Natural killer cell treated with Interleukin-12 subunit alpha and Interleukin-12 subunit beta and Interleukin-15 and Interleukin-18, amount 100 ng/mL, for 72 hours (primary cell): Measurements from ENCODE around the gene MFSD6. TPM values are rescaled to one million over a fixed set of nuclear protein-coding genes. Genes with fewer than 3 reads are reported as not detected.

ENCODE experiments used
- ATAC-seq, 2 donors: fragments of 150-1000 bp; cut with Tn5 transposase in 1 of 2; sonication (Bioruptor Pico), chemical (Tn5 transposase) in 1 of 2; 2 replicates each; pipeline ENCODE4 v1.10.0; 2021
- DNase-seq: peaks from one replicate; pipeline ENCODE4 v3.0.0; 2022; ENCODE audit warnings: low spot score
- H3K27ac Mint-ChIP-seq, 2 donors: 1 replicate in 1 of 2; 2 replicates in 1 of 2; pipeline ENCODE4 v1.8.0; 2022; ENCODE audit warnings: mixed read lengths in 2 of 2, mild to moderate bottlenecking in 1 of 2, moderate library complexity in 1 of 2
- H3K27me3 Mint-ChIP-seq, 2 donors: 1 replicate in 1 of 2; 2 replicates in 1 of 2; pipeline ENCODE4 v1.8.0; 2022; ENCODE audit warnings: mixed read lengths in 2 of 2
- H3K36me3 Mint-ChIP-seq: one replicate; pipeline ENCODE4 v1.8.0; 2022; ENCODE audit warnings: mixed read lengths
- H3K4me1 Mint-ChIP-seq, 2 donors: 1 replicate in 1 of 2; 2 replicates in 1 of 2; pipeline ENCODE4 v1.8.0; 2022; ENCODE audit warnings: low read depth in 2 of 2, mixed read lengths in 2 of 2, mild to moderate bottlenecking in 1 of 2
- H3K4me3 Mint-ChIP-seq: one replicate; pipeline ENCODE4 v1.8.0; 2022; ENCODE audit warnings: mixed read lengths
- H3K9me3 Mint-ChIP-seq: 2 replicates; pipeline ENCODE4 v1.8.0; 2022; ENCODE audit warnings: mixed read lengths
- total RNA-seq, 2 donors: library from RNA; stranded (reverse); gene quantifications; one replicate each; pipeline ENCODE4 v1.2.3, GENCODE V29; 2022

Gene MFSD6
- total RNA-seq, 2 donors from 2014 or later, result 44.9 to 48.1 TPM

DNA sequence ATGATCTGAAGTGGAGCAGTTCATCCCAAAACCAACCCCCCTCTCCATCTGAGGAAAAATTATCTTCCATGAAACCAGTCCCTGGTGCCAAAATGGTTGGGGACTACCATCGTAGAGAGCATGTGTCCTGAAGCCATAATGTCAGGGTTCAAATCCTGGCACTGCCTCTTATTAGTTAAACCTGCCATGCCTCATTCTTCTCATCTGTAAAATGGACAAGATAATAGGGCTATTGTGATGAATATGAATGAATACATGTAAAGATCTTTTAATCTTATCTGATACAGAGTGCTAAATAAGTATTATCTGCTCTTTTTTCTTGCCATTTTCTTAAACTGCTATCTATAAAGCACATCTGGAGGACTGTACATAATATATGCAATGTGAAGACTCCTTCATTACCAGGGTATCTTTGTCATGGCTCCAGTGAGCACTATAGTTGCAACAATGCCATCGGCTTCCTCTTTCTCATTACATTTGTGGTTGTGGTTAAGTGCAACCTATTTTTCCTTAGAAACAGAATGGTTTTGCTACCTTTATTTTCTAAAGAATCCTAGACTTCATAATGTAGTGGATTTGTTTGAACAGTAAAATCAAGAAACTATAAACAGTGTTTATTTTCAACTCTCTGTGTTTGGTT lies 27.0 kb downstream of the MFSD6 start:
- Mint-ChIP-seq H3K27ac (no peak overlapping the region), H3K4me3 (no peak overlapping the region), H3K4me1 (peaks cover 37 to 55% of the 10 kb centered on the region in 2 donors), H3K27me3 (no peaks in the 10 kb centered on the region), H3K36me3 (peaks cover 16% of the 10 kb centered on the region), H3K9me3 (no peaks in the 10 kb centered on the region)
- DNase-seq (no peak), ATAC-seq (no peak)

- Mint-ChIP-seq H3K27ac (no peak overlapping the region), H3K27me3 (no peaks in the 10 kb centered on the region), H3K4me1 (peaks cover 48 to 66% of the 10 kb centered on the region in 2 donors), H3K4me3 (no peak overlapping the region), H3K36me3 (peaks cover 16% of the 10 kb centered on the region), H3K9me3 (no peaks in the 10 kb centered on the region)
- no peak for ATAC-seq
- DNase-seq, result no peak
Observed at GRCh38 chr2:190436557-190436956, 28.4 kb downstream of the MFSD6 start.

GRCh38 chr2:190440113-190440512 lies 32.0 kb downstream of the MFSD6 start:
- ATAC-seq (no peak), DNase-seq (no peak)
- H3K27ac Mint-ChIP-seq, result peak overlapping the region in 1 of 2 donors; percentile 26
- no peaks in the 10 kb centered on the region for H3K27me3 Mint-ChIP-seq
- no peaks in the 10 kb centered on the region for H3K9me3 Mint-ChIP-seq
- no peak overlapping the region for H3K4me3 Mint-ChIP-seq
- peaks cover 46 to 67% of the 10 kb centered on the region in 2 donors for H3K4me1 Mint-ChIP-seq
- H3K36me3 Mint-ChIP-seq, result peaks cover 16% of the 10 kb centered on the region

- H3K27ac Mint-ChIP-seq, result peak overlapping the region in 1 of 2 donors; percentile 80
- no peaks in the 10 kb centered on the region for H3K9me3 Mint-ChIP-seq
- no peak overlapping the region for H3K4me3 Mint-ChIP-seq
- ATAC-seq (peak in 1 of 2 donors; percentile 28), DNase-seq (no peak)
- H3K4me1 Mint-ChIP-seq, result peaks cover 43 to 55% of the 10 kb centered on the region in 2 donors
- no peaks in the 10 kb centered on the region for H3K27me3 Mint-ChIP-seq
- H3K36me3 Mint-ChIP-seq, result peaks cover 12% of the 10 kb centered on the region
Observed at GRCh38 chr2:190441564-190441963, 33.4 kb downstream of the MFSD6 start.

DNA sequence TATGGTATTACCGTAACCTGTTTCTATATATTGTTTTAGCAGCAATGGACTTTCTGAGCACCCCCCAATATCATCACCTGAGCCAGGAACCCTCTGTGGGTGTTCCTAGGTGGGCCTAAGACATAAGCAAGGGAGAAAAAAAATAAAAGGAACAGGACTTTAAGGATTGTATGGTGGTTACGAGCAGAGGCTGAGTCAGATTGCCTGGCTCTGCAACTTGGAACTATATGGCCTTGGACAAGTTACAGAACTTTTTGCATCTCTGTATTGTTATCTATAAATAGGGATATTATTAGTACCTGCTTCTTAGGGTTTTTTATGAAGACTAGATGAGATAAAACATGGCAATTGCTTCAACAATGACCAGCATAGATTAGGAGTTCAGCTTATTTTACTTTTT lies 34.9 kb downstream of the MFSD6 start:
- Mint-ChIP-seq H3K4me1 (peaks cover 49 to 59% of the 10 kb centered on the region in 2 donors), H3K36me3 (peaks cover 8% of the 10 kb centered on the region), H3K27me3 (no peaks in the 10 kb centered on the region), H3K9me3 (no peaks in the 10 kb centered on the region), H3K27ac (peak overlapping the region in 1 of 2 donors; percentile 80), H3K4me3 (no peak overlapping the region)
- ATAC-seq, result no peak
- DNase-seq, result no peak

- H3K9me3 Mint-ChIP-seq, result no peaks in the 10 kb centered on the region
- H3K36me3 Mint-ChIP-seq, result peaks cover 1% of the 10 kb centered on the region
- DNase-seq (no peak), ATAC-seq (no peak)
- H3K27ac Mint-ChIP-seq, result peak overlapping the region in 1 of 2 donors; percentile 74
- H3K27me3 Mint-ChIP-seq, result no peaks in the 10 kb centered on the region
- H3K4me1 Mint-ChIP-seq, result peaks cover 50 to 56% of the 10 kb centered on the region in 2 donors
- no peak overlapping the region for H3K4me3 Mint-ChIP-seq
Observed at GRCh38 chr2:190443778-190444481, 35.8 kb downstream of the MFSD6 start.

DNA sequence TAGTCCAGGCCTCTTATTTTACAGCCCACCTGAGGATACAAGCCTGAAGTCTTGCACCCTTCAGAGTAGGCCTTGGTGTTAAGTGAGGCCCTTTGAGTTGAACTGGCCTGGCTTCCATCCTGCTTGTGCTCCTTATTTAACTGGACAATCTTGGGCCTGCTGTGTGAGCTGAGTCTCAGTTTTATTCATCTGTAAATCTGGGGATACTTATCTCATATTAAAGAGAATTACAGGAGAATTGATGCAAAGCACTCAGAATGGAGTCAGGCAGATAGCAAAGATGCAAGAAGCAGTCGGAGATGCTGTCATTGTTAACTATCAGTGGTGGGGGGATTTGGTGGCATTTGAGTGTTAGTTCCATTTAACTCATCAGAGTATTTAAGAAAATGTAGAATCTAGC lies 36.8 kb downstream of the MFSD6 start:
- DNase-seq (no peak), ATAC-seq (no peak)
- no peaks in the 10 kb centered on the region for H3K9me3 Mint-ChIP-seq
- peaks cover 45 to 49% of the 10 kb centered on the region in 2 donors for H3K4me1 Mint-ChIP-seq
- no peak overlapping the region for H3K4me3 Mint-ChIP-seq
- no peaks in the 10 kb centered on the region for H3K27me3 Mint-ChIP-seq
- H3K36me3 Mint-ChIP-seq, result no peaks in the 10 kb centered on the region
- peak overlapping the region in 1 of 2 donors; percentile 74 for H3K27ac Mint-ChIP-seq

DNA sequence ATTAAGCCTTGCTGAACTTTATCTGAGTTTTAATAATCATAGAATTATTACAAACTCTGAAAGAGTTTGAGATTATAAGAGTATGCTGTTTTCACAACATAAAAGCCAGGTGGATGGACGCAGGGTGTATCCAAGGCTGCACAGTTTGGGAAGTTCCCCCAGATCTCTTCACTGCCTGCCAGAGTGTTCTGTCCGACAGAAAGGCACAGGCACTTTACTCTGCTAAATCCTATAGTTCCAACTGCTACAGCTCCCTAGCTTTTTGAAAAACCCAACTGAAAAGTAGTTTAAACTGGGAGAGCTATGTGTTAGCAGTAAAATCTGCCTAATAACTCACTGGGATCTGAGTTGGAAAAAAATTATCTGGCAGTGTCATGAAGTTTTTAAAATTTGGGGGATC lies 38.0 kb downstream of the MFSD6 start:
- Mint-ChIP-seq H3K4me3 (no peak overlapping the region), H3K9me3 (no peaks in the 10 kb centered on the region), H3K4me1 (peaks cover 43 to 47% of the 10 kb centered on the region in 2 donors), H3K27me3 (no peaks in the 10 kb centered on the region), H3K36me3 (no peaks in the 10 kb centered on the region), H3K27ac (no peak overlapping the region)
- DNase-seq, result no peak
- ATAC-seq, result no peak

DNA sequence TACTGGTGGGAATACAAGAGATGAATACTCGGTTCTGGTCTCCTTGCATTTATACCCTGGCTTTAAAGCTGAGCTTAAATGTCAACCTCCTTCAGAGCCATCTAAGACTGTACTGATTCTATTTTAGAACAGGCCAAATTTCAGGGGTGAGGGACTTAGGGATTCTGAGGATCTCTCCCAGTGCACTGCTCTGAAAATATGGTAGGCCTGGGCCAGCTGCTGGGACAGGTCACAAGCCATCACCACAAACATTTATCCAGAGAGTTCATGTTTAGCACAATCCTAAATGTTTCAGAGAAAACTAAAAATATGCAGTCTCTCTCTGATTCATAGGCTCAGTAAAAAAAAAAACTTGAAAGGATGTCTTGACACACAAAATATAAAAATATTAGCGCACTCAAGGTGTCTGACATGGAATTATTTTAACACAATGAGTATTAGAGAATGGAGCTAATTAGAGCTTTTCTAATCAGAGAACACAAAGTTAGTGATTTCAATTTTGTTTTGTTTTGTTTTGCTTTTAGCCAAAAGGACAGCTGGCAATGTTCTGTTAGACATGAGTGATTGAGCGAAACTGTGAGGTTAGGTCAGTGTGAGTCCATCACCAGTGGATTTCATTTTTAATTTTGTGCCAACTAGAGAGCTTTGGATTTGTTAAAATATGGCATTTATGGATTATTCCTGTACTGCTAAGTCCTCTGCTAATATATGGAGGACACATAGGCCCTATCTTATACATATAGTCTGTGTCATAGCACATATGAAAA lies 38.8 kb downstream of the MFSD6 start:
- DNase-seq (no peak), ATAC-seq (no peak)
- Mint-ChIP-seq H3K27ac (no peak overlapping the region), H3K4me1 (peaks cover 42 to 47% of the 10 kb centered on the region in 2 donors), H3K36me3 (no peaks in the 10 kb centered on the region), H3K9me3 (no peaks in the 10 kb centered on the region), H3K4me3 (no peak overlapping the region), H3K27me3 (no peaks in the 10 kb centered on the region)

DNA sequence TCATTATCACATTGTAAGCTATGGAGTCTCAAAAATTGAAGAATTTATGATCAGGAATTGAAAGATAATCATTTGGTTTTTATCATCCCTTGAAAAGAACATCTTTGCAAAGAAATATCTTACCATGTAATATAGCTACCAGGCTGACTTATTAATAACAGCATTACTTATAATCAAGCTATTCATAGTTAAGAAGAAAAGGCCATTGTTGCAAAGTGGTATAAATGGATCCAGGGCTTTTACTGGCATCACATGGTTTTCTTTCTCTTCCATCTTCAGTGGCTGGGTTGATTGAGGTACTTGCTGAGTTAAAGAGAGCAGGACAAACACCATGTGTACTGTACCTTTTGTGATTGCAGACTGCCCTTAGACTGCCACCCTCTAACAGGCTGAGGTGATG lies 39.6 kb downstream of the MFSD6 start:
- no peak for ATAC-seq
- H3K36me3 Mint-ChIP-seq, result no peaks in the 10 kb centered on the region
- H3K27ac Mint-ChIP-seq, result no peak overlapping the region
- no peak for DNase-seq
- H3K4me3 Mint-ChIP-seq, result no peak overlapping the region
- H3K9me3 Mint-ChIP-seq, result no peaks in the 10 kb centered on the region
- peaks cover 41 to 47% of the 10 kb centered on the region in 2 donors for H3K4me1 Mint-ChIP-seq
- H3K27me3 Mint-ChIP-seq, result no peaks in the 10 kb centered on the region

DNA sequence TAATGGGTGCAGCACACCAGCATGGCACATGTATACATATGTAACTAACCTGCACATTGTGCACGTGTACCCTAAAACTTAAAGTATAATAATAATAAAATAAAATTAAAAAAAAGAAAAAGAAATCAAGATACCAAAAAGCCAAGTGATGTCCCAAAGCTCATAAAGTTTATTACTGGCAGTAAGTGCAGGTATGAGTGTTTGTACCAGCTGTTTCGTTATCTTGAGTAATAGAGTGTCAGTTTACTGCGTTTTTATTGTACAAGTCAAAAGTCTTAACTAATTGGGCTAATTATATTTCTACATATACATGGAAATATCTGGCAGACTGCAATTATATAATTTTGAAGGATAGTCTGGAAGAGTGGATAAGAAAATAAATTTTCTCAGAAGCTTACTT lies 41.8 kb downstream of the MFSD6 start:
- no peak overlapping the region for H3K27ac Mint-ChIP-seq
- peaks cover 35 to 40% of the 10 kb centered on the region in 2 donors for H3K4me1 Mint-ChIP-seq
- no peak overlapping the region for H3K4me3 Mint-ChIP-seq
- no peaks in the 10 kb centered on the region for H3K36me3 Mint-ChIP-seq
- no peaks in the 10 kb centered on the region for H3K9me3 Mint-ChIP-seq
- H3K27me3 Mint-ChIP-seq, result no peaks in the 10 kb centered on the region
- no peak for ATAC-seq
- DNase-seq, result no peak

GRCh38 chr2:190450363-190450762 lies 42.2 kb downstream of the MFSD6 start:
- Mint-ChIP-seq H3K9me3 (no peaks in the 10 kb centered on the region), H3K4me1 (peaks cover 35 to 40% of the 10 kb centered on the region in 2 donors), H3K27ac (no peak overlapping the region), H3K27me3 (no peaks in the 10 kb centered on the region), H3K4me3 (no peak overlapping the region), H3K36me3 (no peaks in the 10 kb centered on the region)
- no peak for ATAC-seq
- DNase-seq, result no peak

GRCh38 chr2:190451561-190452176 lies 43.5 kb downstream of the MFSD6 start:
- Mint-ChIP-seq H3K9me3 (no peaks in the 10 kb centered on the region), H3K4me3 (no peak overlapping the region), H3K27ac (peak overlapping the region in 1 of 2 donors; percentile 0), H3K27me3 (no peaks in the 10 kb centered on the region), H3K36me3 (no peaks in the 10 kb centered on the region), H3K4me1 (peaks cover 35 to 40% of the 10 kb centered on the region in 2 donors)
- DNase-seq (no peak), ATAC-seq (no peak)
